ENCODE results near the gene TIGD3. TPM values are rescaled to one million over a fixed set of nuclear protein-coding genes. Genes with fewer than 3 reads are reported as not detected.

Gene TIGD3
- total and polyA plus RNA-seq, 11 donors, result 0.19 to 0.91 (median 0.42) TPM; not detected in 2

DNA sequence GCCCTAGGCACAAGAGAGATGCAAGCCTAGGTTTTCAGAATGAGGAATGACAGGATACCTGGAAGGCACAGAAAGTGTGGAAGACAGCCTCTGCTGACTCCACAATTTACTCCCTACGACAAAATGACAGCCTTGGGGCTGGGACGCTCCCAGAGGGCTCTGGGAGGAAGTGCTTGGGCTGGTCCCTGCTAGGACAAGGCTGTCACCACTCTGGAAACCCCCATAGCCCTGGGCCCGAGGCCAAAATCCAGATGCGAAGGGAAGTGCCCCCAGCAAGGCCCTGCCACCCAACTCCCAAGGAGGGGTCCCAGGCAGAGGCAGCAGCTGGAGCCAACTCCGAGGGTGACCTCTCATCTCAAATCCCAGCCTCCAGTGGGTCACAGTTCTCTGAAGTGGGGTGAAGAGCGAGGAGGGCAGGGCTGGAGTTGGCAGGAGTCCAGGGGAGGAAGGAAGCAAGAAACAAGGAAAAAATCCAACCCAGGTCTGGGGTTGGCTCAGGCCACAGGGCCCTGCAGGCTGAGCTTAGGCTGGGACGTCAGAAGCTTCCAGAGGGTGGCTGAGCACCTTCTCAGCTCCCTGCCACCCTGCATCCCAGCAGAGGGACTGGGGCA is 46.2 kb upstream of the TIGD3 start:
- 23 to 36% (median 27%) methylated on average over 7 of the region's 7 CpGs for WGBS, 4 donors
- Histone ChIP-seq H3K4me3 (no peak overlapping the region), H3K4me1 (peaks cover 0 to 49% (median 28%) of the 10 kb centered on the region in 12 donors), H3K27ac (peak overlapping the region in 11 of 12 donors; percentile 1 to 80 (median 43)), H3K36me3 (no peaks in the 10 kb centered on the region), H3K9me3 (no peaks in the 10 kb centered on the region), H3K27me3 (no peaks in the 10 kb centered on the region)
- DNase-seq, result peak in 4 of 5 donors; percentile 51 to 81 (median 59)
- TF ChIP-seq, protein P1, sequence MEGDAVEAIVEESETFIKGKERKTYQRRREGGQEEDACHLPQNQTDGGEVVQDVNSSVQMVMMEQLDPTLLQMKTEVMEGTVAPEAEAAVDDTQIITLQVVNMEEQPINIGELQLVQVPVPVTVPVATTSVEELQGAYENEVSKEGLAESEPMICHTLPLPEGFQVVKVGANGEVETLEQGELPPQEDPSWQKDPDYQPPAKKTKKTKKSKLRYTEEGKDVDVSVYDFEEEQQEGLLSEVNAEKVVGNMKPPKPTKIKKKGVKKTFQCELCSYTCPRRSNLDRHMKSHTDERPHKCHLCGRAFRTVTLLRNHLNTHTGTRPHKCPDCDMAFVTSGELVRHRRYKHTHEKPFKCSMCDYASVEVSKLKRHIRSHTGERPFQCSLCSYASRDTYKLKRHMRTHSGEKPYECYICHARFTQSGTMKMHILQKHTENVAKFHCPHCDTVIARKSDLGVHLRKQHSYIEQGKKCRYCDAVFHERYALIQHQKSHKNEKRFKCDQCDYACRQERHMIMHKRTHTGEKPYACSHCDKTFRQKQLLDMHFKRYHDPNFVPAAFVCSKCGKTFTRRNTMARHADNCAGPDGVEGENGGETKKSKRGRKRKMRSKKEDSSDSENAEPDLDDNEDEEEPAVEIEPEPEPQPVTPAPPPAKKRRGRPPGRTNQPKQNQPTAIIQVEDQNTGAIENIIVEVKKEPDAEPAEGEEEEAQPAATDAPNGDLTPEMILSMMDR (IDR thresholded peaks at IDR 0.05), result no peak
- TF ChIP-seq POLR2A (IDR thresholded peaks at IDR 0.05), result no peak
- intact Hi-C loops (cut with DNase I), result no loop called here
- peak in 3 of 4 donors; percentile 26 to 75 (median 50) for ATAC-seq

DNA sequence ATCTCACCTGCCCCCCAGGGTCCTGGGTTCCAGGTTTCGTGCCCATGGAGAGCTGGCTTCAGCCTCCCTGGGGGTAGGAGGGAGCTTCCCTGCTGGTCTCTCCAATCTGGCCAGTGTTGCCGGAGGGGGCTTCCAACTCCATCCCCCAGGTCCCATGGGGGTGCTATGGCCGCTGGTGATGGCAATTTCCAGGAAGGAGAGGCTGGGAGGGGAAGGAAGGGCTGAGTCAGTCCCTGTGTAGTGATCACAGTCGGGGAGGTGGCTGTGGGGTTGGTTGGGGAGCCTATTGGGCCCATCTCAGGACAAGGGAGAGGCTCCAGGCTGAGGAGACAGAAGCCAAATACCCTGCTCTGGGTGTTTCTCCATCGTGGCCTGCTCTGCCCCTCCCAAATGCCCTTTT is 45.5 kb upstream of the TIGD3 start:
- peak in 3 of 4 donors; percentile 29 to 72 (median 33) for ATAC-seq
- TF ChIP-seq, protein P1 (IDR thresholded peaks at IDR 0.05), result no peak
- no peak for TF ChIP-seq POLR2A (IDR thresholded peaks at IDR 0.05)
- H3K4me1 ChIP-seq, result peaks cover 0 to 55% (median 32%) of the 10 kb centered on the region in 12 donors
- no peaks in the 10 kb centered on the region for H3K36me3 ChIP-seq
- H3K27me3 ChIP-seq, result no peaks in the 10 kb centered on the region
- no peak overlapping the region for H3K4me3 ChIP-seq
- peak in 1 of 5 donors; percentile 60 for DNase-seq
- intact Hi-C loops (cut with DNase I), result no loop called here
- H3K27ac ChIP-seq, result peak overlapping the region in 11 of 12 donors; percentile 1 to 80 (median 43)
- 43 to 60% (median 53%) methylated on average over 5 of the region's 5 CpGs for WGBS, 4 donors
- H3K9me3 ChIP-seq, result no peaks in the 10 kb centered on the region

DNA sequence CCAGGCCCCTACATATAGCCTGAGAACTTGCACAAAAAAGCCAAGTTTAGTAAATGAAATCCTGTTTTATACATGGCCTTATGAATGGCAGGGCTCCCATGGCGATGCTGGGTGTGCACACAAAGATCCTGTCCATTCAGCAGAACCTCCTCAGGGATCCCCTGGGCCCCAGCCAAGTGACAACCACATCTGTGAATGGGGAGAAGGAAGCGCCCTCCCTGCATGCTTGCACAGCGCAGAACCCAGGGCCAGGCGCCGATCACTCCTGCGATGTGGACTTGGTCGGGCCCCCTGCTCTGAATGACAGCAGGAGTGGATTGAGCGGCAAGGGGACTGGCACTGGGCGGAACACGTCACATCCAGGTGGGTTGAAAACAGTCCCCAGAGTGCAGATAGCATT is 44.3 kb upstream of the TIGD3 start:
- Histone ChIP-seq H3K36me3 (no peaks in the 10 kb centered on the region), H3K4me3 (no peak overlapping the region), H3K27ac (no peak overlapping the region), H3K9me3 (no peaks in the 10 kb centered on the region), H3K4me1 (peaks cover 0 to 59% (median 37%) of the 10 kb centered on the region in 12 donors), H3K27me3 (no peaks in the 10 kb centered on the region)
- ATAC-seq (no peak), DNase-seq (peak; percentile 51 to 82 (median 76))
- intact Hi-C loops (cut with DNase I), result no loop called here
- 47 to 70% (median 55%) methylated on average over 5 to 10 of the region's 10 CpGs for WGBS, 4 donors
- TF ChIP-seq POLR2A (IDR thresholded peaks at IDR 0.05), result no peak
- TF ChIP-seq, protein P1 (IDR thresholded peaks at IDR 0.05), result no peak

DNA sequence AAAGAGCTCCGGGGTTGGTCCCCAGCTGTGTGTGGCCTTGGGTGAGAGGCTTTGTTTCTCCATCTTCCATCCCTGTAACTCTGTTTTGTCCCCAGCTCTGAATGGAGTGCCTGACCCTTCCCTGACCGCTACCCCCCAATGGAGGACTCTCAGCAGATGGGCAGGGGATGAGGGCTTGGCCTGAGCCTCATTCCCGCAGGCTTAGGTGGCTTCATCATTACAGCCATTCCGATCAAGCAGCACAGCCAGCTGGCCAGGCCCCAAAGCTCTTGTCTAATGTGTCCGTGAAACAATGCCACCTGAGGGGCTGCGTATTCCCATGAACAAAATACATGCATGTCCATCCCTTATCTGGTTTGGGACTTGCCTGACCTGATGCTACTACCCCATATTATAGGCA is 43.8 kb upstream of the TIGD3 start:
- intact Hi-C loops (cut with DNase I), result no loop called here
- DNase-seq (no peak), ATAC-seq (no peak)
- H3K4me1 ChIP-seq, result peaks cover 0 to 62% (median 39%) of the 10 kb centered on the region in 12 donors
- H3K36me3 ChIP-seq, result no peaks in the 10 kb centered on the region
- no peaks in the 10 kb centered on the region for H3K27me3 ChIP-seq
- no peaks in the 10 kb centered on the region for H3K9me3 ChIP-seq
- H3K4me3 ChIP-seq, result no peak overlapping the region
- no peak overlapping the region for H3K27ac ChIP-seq
- WGBS, 4 donors, result 40 to 100% (median 44%) methylated on average over 1 to 6 of the region's 6 CpGs
- no peak for TF ChIP-seq POLR2A (IDR thresholded peaks at IDR 0.05)
- TF ChIP-seq, protein P1 (IDR thresholded peaks at IDR 0.05), result no peak
